GM19324 (cell line): Measurements from ENCODE around the gene TXNIP.

Experiments used
- ATAC-seq: cut with Tn5 transposase; IDR thresholded peaks from one replicate; pipeline ENCODE4 v1.9.1; 2021; ENCODE audit warnings: mild to moderate bottlenecking, moderate library complexity; ENCODE audit not compliant: unreplicated experiment, low FRiP score

Gene TXNIP

DNA sequence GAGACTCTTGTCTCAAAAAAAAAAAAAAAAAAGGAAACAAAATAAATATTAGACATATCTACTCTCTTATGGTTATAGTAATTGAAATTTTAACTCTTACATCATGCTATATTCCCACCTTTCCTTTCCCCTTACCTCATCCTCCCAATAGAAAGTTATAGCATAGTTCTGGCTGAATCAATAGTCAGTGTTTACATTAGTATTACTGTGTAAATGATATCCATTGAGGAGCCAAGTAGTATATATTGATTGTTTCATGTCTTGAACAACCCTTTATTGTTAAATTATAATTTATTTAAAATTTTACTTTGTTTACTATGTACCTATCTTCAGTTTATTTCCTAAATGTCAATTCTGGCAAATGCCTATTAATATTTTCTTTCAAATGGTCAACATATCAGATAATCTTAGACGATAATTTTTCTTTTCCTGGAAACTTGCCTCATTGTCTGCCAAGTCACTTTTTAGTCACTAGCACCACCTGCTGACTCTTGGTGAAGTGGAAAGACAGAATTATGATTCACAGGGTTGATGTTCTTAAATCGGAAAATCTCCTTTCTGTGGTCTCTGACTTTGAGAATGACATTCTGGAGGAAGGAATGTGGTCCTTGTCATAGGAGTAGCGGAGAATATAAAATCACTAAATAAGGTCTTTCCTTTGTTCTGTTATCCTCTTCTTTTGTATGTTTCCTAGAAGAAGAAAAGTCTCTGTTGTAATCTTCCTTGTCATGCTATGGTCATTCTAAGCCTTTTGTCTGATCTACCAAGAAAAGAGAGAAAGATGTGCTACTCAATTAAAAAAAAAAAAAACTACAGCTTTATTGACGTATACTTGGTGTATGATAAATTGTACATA, 16.6 kb upstream of the TXNIP start:
- ATAC-seq, result no peak

DNA sequence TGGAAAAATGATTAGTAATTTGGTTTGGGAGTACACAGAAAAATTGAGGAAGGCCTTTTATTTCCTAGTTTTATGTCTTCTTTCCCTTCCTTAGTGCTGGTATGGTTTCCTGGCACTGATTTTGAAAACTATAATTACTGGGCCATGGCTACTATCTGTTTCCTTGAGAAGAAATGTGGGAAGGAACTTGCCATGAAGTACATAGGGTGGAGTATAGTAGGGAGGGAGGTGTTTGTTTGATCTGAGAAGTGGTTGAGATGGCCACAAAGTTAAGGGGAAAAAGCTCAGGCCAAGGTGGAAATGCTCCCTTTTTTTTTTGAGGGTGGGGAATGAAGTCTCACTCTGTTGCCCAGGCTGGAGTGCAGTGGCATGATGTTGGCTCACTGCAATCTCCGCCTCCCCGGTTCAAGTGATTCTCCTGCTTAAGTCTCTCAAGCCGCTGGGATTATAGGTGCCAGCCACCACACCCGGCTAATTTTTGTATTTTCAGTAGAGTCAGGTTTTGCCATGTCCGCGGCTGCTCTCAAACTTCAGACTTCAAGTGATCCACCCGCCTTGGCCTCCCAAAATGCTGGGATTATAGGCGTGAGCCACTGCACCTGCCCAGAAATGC, 13.9 kb upstream of the TXNIP start:
- ATAC-seq, result no peak

DNA sequence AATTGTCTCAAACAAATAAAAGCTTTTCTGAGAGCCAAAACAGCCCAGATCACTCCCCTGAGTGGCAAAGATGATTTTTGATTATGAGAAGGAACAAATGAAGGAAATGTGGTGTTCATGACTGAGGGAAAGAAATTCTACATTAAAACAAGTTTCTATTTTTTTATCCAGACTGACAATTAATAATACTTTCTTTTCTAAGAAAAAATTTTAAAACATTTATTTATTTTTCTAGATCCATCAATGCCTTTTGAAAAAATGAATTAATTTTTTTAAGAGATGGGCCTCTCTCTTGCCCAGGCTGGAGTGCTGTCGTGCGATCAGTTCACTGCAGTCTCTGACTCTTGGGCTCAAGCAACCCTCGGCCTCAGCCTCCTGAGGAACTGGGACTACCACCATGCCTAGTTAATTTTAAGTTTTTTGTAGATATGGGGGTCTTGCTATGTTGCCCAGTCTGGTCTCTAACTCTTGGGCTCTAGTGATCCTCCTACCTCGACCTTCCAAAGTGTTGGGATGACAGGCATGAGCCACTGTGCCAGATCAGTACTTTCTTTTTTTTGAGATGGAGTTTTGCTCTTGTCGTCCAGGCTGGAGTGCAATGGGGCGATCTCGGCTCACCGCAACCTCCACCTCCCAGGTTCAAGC, 11.2 kb upstream of the TXNIP start:
- ATAC-seq, result no peak

DNA sequence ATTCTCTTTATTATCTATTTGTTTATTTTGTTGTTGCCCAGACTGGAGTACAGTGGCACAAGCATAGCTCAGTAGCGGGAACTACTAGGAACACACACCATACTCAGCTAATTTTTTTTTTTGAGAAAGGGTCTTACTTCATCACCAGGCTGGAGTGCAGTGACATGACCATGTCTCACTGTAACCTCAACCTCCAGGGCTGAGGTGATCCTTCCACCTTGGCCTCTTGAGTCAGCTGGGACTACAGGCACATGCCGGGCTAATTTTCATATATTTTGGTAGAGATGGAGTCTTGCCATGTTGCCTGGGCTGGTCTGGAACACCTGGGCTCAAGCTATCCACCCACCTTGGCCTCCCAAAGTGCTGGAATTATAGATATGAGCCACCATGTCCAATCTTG, 5.3 kb upstream of the TXNIP start:
- ATAC-seq, result no peak

DNA sequence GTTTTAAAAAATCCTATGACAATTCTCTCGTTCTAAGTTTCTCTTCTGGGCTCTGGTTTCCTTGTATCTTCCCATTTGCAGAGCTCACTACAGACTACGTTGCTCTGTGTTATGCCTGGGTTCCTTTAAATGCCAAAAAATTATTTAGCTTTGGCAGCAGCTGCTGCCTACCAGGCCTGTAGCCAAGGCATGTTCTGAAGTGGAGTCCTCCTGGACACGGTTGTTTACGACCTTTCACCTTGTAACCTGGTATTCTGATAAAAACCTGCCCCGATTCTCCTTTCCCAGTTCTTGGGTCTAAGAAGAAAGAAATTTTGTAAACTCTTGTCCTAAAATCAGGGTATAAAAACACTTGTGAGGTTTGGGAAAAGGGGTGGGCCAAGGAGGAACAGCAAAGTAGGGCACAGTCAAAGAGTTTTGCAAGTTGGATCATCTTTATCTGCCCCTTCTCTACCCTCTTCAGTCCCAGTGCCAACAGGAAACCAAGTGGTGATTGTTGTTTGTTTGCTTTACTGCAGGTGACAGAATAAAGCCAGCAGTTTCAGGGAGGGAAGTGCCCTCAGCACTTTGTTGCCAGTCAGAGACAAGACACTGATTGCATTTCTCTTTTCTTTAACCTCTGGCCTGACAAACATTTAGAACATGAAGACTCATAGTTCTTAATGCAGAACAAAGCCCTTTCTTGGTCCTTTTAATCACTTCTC, 3.1 kb upstream of the TXNIP start:
- ATAC-seq, result no peak

DNA sequence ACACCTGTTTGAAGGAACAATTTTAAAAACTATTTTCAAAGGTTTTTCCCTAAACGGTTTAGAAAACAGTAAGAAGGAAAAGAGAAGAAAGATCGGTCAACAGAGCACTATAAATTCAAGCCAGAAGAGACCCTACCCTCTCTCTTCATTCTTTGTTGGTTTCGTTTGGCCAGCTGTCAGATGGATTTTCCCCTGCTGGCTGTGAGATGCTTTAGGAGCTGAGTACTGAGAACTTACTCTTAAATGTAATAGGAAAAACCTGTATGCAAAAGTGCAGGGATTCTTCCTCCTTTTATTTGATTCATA, 1.3 kb upstream of the TXNIP start:
- ATAC-seq, result no peak

DNA sequence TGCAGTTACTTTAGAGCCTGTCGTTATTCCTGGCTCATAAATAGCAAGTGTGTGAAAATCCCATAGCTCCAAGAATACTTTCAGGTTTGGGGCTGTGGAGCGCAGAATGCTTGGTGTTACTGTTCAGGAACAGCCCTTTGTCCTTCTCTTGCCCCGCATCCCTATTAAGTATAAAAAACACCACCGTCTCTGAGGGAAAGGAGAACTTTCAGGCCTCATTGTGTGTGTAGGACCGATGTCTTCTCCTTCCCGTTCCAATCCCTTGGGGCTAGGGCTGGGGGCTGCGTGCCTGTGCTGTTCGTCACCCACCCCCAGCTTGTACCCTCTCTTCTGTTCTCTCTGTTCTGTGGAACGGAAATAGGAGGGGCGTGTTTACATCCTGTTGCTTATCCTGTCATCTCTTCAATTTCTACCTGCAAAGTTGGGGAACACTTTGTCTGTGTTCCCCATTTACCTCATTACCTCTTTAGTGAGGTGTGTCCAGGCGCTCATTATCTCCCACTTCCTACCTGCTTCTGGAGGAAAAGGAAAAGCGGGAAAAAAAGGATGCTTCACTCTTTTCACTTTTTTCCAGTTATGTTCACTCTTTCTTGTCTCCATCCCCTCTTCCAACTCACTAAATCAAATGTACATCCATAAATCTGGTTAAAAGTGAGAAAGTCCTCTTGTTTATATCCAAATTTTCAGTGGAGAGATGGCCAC, 788 bp upstream of the TXNIP start:
- ATAC-seq, result no peak

DNA sequence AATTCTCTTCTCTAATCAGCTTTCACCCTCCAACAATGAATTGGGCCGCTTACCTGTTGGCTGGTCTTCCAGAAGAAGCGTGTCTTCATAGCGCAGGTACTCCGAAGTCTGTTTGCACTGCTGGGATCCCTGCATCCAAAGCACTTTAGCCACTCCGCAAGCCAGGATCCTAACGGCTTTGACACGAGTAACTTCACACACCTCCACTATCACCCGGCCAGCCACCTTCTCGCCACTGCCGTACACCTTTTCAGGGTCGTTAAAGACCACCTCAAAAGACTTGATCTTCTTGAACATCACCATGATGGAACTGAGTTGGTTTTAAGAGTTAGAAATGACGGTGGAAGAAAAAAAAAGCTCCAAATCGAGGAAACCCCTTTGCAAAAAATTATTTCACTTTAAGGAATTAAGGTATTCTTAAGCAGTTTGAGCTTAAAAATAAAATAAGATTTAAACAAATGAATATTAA, 381 bp downstream of the TXNIP start:
- ATAC-seq, result no peak

DNA sequence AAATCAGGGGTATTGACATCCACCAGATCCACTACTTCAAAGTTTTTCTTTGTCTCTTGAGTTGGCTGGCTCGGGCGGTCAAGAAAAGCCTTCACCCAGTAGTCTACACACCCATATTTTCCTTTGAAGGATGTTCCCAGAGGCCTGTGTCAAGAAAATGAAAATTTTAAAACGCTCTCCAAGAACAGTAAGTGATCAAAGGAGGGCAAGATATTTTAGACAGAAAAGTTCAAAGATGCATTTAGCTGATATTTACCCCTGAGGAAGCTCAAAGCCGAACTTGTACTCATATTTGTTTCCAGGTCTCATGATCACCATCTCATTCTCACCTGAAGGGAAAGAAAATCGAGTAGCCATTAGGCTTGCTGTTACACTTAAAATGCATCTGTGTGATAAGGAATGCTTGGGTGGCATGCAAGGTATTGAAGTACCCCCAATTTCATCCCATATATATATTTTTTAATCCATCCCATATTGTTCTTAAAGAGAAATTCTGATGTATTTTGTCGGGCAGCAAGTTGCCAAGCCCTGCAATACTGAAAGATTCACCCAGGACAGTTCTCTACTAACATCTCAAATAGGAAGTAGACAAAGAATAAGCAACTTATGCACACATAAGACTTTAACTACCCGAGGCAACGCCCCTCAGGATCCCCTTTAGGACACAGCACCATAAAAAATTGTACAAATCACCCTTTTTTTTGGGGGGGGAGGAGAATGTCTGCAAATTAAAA, 1.1 kb downstream of the TXNIP start:
- ATAC-seq, result no peak

DNA sequence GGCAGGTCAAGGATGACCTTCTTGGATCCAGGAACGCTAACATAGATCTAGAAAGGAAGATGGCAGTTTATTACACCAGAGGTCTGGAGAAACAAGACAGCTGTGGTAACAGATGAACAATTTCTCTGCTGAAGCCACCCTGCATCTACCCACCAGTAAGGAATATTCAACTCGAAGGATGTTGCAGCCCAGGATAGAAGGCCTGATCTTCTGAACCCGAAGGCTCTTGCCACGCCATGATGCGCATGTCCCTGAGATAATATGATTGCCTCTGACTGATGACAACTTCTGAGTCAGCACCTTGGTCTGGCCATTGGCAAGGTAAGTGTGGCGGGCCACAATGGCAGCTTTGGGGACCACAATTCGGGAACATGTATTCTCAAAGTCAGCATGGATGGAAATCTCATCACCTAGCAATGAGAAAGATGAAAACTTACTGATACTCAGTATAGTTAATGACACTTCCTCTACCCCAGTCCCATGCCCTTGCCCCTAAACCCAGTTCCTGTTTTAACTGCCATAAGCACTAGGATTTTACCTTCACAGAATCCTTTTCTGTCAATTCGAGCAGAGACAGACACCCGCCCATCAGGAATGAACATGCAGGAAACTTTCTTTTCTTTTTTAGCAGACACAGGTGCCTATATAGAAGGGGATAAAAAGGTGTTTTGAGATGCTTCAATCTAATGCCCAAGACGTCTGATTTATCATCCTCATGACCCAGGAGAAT, 1.8 kb downstream of the TXNIP start:
- no peak for ATAC-seq

DNA sequence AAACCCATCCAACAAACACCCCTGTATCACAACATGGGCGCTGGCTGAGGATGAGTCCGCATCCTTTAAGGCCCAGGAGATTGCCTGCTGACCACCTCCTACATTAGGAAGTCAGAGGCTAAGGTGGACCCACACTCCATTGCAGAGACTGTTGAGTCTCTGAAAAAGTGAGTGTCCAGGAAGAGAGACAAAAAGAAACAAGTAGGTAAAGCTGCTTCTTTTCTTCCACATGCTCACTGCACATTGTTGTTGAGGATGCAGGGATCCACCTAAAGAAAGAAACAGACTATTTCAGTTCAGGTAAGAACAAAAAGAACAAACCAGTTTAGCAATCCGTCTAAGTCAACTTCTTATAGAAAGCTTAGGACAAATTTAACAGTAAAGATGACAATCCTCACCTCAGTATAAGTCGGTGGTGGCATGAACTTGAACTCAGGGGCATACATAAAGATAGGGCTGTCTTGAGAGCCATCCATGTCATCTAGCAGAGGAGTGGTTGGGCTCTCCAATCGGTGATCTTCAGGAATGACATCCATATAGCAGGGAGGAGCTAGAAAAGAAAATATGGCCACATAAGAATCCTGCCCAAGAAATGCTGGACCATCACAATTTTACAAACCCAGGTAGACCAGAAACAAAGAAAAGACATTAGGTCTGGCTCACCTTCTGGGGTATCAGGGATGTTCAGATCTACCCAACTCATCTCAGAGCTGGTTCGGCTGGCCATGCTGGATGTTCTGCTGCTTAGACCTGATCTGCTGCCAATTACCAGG, 2.6 kb downstream of the TXNIP start:
- no peak for ATAC-seq

DNA sequence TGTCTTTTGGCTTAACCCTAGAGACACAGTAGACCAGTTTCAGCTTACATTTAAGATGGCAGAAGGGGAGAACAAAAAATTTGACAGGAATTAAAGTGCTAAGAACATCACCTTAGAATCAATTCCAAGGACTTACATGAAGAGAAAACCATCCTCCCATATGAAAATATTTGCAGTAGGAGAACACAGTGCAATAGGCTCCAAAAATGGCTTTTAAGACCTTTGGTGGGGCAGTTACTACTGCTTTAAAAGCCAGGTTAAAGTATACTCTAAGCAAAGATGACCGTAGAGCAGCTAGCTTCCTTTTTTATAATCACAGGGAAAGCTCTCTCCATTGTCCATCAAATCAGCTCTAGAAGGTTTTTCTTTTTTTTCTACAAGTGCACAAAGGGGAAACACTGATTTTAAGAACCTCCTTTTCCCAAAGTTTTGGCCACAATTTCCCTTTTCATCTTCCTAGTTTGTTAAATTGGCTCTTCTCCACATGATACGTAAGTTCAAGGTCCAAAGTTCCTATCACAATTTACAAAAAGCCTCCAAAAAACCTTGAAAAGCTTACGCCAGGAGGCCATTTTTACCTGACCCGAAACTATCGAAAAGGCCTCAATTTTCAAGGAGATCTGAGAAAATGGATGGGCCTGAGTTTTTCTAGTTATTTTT, 3.3 kb downstream of the TXNIP start:
- no peak for ATAC-seq

DNA sequence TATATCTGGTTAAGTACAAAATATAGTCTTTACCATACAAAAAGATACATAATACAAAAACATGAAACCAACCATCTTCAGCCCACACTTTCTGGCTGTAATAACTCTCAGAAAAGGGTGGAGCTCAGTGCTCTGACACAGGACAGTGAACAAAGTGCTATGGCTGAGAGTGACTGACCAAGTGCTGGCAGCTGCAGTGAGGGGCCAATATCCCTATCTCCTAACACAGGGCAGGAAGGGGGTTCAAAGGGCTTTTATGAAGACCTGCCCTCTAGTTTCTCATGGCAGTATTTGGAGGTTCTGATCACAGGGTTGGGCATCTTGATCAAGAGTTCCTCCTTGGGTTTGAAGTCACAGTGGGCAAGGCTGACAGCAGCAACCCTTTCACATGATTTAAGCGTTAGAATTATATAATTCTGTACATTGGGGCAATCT, 3.9 kb downstream of the TXNIP start:
- no peak for ATAC-seq

DNA sequence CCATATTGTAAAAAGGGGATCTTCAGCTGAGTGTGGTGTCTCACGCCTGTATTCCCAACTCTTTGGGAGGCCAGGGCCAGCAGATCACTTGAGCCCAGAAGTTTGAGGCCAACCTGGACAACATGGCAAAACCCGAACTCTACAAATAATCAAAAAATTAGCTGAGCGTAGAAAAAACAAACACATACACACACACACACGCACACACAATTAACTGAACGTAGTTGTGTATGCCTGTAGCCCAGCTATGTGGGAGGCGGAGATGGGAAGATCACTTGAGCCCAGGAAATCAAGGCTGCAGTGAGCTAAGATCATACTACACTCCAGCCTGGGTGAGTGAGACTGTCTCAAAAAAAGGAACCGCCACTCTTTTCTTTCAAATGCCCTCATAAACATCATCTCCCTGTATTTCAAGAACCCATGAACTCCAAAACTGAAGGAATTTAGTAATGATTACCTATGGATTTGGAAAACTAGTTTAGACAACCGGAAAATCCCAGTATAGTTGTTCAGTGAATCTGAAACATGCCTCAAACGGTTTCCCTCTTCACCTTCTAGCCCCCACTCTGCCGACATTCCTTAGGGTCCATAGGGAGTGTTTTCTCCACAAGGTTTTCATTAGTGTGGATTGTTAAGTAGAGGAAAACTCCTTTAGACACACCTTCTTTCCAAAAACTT, 4.5 kb downstream of the TXNIP start:
- ATAC-seq, result no peak

DNA sequence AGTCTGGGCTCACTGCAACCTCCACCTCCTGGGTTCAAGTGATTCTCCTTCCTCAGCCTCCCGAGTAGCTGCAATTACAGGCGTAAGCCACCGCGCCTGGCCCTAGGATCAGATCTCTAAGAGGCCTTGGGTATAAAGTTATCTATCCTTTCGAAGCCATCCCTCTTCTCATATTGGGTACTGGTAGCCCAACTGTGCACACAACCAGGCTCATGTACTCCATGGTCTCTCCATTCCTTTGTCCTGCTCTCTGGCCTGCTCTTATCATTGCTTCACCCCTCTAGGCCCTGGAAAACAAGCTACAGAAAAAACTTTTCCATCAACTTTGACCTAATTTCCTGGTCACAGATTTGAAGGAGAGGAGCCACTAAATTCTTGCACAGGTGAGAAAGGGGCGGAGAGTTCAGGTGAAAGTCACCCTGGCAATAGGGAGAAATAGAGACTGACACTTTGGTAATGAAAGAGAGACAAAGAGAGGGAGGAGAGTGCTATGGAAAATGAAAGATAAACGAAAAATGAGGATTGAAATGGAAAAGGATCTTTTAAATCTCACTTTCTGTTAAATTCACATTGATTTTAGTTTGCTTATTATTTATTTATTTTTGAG, 6.0 kb downstream of the TXNIP start:
- ATAC-seq, result no peak

DNA sequence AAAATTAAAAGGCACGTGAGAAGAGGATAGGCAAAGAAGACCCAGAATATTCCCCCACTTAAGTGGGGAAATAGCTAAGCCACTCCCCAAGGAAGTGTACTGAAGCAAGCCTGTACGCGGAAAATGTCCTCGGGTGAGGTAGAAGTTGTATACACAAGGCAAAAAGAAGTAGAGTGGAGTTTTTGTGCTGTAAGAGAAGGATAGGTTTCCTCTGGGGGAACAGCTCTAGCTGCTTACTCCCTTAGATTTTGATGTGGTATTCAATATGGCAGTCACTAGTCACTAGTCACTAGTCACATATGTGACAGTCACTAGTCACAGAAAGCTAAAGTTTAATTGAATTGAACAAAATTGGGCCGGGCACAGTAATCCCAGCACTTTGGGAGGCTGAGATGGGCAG, 7.6 kb downstream of the TXNIP start:
- no peak for ATAC-seq

DNA sequence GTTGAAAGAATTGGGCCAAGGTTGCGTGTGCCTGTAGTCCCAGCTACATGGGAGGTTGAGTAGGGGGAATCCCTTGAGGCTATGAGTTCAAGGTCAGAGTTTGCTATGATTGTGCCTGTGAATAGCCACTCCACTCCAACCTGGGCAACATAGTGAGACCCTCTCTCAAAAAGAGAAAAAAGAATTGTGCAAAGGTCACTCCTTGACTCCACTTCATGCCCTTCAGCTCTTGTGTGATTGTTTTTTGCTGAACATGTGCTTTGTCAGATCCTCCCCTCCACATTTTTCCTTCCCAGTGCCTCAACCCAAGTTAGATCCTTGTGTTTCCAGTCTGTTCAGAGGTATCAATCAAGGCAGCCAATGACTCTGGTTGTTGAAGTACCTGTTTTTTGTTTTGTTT, 8.5 kb downstream of the TXNIP start:
- no peak for ATAC-seq
